HG03108 (cell line): ENCODE results near the gene BRCA2.

ENCODE experiments used
- ATAC-seq: cut with Tn5 transposase; IDR thresholded peaks from one replicate; pipeline ENCODE4 v1.9.1; 2021; ENCODE audit warnings: moderate library complexity; ENCODE audit not compliant: unreplicated experiment

Gene BRCA2, protein sequence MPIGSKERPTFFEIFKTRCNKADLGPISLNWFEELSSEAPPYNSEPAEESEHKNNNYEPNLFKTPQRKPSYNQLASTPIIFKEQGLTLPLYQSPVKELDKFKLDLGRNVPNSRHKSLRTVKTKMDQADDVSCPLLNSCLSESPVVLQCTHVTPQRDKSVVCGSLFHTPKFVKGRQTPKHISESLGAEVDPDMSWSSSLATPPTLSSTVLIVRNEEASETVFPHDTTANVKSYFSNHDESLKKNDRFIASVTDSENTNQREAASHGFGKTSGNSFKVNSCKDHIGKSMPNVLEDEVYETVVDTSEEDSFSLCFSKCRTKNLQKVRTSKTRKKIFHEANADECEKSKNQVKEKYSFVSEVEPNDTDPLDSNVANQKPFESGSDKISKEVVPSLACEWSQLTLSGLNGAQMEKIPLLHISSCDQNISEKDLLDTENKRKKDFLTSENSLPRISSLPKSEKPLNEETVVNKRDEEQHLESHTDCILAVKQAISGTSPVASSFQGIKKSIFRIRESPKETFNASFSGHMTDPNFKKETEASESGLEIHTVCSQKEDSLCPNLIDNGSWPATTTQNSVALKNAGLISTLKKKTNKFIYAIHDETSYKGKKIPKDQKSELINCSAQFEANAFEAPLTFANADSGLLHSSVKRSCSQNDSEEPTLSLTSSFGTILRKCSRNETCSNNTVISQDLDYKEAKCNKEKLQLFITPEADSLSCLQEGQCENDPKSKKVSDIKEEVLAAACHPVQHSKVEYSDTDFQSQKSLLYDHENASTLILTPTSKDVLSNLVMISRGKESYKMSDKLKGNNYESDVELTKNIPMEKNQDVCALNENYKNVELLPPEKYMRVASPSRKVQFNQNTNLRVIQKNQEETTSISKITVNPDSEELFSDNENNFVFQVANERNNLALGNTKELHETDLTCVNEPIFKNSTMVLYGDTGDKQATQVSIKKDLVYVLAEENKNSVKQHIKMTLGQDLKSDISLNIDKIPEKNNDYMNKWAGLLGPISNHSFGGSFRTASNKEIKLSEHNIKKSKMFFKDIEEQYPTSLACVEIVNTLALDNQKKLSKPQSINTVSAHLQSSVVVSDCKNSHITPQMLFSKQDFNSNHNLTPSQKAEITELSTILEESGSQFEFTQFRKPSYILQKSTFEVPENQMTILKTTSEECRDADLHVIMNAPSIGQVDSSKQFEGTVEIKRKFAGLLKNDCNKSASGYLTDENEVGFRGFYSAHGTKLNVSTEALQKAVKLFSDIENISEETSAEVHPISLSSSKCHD (N-terminal part only)

DNA sequence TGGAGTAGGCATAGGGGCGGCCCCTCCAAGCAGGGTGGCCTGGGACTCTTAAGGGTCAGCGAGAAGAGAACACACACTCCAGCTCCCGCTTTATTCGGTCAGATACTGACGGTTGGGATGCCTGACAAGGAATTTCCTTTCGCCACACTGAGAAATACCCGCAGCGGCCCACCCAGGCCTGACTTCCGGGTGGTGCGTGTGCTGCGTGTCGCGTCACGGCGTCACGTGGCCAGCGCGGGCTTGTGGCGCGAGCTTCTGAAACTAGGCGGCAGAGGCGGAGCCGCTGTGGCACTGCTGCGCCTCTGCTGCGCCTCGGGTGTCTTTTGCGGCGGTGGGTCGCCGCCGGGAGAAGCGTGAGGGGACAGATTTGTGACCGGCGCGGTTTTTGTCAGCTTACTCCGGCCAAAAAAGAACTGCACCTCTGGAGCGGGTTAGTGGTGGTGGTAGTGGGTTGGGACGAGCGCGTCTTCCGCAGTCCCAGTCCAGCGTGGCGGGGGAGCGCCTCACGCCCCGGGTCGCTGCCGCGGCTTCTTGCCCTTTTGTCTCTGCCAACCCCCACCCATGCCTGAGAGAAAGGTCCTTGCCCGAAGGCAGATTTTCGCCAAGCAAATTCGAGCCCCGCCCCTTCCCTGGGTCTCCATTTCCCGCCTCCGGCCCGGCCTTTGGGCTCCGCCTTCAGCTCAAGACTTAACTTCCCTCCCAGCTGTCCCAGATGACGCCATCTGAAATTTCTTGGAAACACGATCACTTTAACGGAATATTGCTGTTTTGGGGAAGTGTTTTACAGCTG, at the start of gene BRCA2, which contains the start of gene ZAR1L:
Gene BRCA2, plus strand, starts transcription at position 271 of the 790 bp plus-strand sequence. CDS start 953 bp downstream, outside the sequence.
Gene ZAR1L, minus strand, starts transcription at position 126 of the 790 bp plus-strand sequence. CDS start 3,438 bp downstream, outside the sequence.
- peak; percentile 90 for ATAC-seq

DNA sequence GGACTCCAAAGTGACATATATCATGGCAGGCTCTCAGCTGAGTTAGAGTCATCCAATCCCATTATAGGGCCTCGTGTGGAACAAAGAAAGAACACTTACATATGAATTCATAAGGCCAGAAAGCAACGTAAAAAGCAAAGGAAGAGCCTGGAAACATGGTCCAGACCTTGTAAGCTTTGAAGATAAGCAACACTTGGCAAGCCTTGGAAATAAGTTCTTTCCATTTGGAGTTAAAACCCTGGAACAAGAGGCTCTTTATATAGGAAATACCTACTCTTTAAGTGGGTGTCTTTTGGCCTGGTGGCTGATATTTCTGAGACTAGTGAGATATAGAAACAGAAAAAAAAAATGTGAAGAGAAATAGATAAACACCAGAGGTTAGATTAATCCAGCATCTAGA, 49.6 kb upstream of the BRCA2 start:
- no peak for ATAC-seq

DNA sequence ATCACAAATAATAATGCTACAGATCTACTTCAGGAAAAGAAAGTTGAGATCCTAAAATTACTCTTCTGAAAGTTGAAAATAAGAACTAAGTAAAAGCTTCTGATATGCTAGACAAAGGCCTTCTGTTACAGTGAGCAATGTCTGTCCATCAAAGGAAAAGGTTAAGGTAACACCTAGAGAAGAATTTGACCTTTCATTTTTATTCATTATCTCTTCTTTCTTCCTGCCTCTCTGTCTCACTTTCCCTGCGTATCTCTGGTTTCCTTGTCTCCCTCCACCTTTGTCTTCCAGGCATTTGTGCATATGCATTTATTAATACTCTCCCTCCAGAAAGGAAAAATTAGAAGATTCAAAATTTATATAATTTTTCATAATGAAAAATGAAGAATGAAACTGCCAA, 49.2 kb upstream of the BRCA2 start:
- ATAC-seq, result no peak

DNA sequence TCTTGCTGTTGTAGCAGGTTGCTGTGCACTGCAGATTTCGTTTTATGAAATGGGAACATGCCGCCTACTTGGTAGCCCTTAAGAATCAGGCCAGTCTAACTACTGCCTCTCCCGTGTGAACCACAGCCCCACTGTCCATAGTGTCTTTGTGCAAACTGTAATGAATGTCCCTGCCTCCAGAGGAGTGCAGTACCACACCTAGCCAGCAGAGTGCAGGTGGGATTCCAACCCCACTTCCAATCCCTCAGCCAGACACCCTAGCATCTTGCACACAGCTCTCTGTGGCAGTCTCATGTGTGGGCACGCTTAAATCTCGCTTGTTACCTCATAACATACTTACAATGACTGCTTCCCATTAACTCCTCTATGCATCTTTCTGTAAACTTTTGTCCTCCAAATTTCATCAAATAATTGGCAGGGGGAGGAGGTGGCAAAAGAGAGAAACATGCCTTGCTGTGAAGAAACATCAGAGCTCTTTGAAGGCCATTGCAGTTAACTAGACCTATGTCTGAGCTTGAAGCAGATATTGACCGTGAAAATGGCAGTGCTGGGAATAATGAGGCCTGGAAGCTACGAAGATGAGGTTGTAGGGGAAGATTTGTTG, 47.4 kb upstream of the BRCA2 start:
- ATAC-seq, result no peak

DNA sequence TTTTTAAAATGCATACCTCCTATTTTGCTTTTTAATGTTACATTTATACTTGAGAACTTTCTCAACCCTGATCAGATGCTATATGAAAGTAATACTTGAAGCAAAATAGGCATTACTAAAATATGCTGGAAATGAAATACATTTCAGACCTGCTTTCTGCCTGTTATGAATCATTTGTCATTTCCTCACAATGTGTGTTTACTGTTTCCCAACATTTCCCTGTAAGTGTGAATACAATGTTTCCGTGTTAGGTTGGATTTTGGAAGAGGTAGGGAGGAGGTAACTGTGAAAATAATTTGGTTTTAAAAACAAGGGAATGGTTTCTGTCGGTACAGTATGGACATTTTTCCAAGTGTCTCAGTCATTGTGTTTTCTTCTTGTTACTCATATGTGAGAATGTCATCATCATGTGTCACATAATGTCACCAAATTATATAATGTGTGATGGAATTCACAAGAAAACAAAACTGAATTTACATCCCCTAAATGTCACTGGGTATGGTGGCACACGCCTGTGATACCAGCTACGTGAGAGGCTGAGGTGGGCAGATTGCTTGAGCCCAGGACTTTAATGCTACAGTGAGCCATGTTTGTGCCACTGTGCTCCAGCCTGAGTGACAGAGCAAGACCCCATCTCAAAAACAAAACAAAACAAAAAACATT, 43.2 kb upstream of the BRCA2 start:
- no peak for ATAC-seq

DNA sequence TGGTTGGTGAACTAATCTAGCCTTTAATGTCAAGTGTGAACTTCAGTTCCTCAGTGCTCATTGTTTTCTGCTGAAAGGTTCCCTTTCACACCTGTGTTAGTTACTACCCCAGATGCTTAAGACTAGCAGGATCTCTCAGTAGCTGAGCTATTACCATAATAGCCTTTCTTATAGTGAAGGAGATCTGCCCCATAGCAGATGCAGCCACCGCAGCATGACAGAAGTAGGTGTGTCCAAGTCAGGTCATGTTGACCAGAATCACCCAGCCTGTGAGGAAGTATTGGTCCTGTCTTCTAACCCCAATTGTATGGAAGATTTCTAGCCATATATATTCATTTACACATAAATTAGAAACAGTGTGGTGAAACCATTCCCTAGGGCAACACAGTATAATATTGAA, 37.5 kb upstream of the BRCA2 start:
- no peak for ATAC-seq

DNA sequence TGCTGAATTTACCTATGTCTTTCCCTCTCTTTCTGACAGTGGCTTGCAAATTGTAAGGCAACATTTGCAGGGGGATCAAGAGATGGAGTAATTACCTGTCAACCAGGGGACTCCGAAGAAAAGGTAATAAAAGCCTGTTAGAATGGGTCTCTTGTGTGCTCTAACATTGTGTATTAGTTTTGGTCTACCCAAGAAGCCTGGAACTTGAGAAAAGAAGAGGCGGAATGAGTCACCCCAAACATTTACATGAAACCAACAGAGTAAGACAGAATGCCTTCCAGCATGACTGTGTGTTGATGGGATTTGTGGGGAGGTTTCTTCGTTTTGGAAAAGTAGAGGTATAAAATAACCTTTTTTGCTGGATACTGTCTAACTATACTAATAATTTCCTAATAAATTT, 36.9 kb upstream of the BRCA2 start:
- ATAC-seq, result no peak

DNA sequence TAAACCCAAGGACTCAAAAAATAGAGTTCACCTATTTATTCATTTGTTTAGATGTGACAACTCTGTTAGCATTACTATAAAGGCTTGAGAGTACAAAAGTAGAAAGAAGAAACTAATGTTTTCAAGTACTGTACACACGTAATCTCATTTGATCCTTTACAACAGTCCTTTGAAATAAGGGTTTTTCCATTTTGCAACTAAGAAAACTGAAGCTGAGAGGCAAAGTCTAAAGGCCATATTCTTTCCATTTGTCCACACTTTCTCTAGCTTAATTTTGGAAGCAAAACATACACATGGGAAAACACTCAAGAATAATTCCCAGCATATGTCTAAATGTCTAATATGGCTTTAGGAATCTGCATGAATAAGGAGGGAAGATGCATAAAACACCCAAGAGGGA, 34.2 kb upstream of the BRCA2 start:
- no peak for ATAC-seq

DNA sequence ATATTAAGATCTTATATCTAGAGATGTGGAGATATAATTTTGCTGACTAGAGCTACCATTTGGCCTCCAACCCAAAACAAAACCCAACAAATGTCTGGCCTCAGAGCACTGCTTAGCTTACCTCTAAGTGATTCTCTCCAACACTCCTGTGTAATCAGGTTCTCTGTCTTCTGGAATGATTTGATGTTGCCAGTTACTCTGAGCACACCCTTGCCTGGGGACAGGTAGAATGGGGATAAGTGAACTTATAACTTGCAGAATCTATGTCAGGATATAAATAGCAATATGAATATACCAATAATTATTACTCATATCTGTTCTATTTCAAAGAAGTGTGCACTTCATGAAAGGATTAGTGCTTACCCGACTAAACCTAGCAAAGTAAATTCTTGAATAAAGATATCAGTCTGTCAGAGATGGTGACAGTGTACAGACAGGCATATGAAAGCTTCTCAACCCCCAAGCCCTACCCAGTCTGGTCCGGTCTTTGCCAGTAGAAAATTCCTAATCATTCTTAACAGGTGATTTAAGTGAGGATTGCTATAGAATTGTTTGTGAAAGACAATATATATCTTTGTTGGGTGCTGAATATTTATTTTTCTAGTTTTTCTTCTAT, 33.1 kb upstream of the BRCA2 start:
- ATAC-seq, result no peak

DNA sequence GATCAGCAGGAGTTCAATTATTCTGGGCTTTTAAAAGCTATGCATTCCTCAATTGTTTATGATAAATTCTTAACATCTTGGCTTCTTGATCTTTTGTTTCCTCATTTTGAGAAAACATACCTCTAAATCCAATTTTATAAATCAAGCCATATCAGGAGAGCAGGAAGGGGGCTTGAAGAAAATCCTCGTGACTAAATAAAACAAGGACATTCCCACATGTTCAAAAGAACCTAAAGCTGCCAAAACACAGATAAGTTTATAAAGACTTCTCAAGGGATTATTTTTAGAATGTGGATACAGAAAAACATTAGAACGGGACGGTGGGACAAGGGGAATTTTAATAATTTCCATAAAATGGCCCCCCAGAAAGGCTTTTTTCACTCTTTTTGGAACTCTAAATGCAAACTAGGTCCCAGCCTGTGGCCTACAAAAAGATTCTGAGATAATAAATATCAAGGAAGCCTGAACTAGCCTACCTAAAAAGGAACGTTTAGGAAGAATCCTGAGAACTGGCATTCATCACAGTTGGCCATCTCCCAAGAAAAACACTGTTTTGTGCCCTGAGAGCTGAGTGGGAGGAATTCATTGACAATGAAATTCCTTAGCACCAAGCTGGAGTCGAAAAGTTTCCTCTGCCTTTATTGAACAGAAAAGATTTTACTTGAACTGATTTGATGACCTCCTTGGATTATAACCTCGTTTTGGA, 30.2 kb upstream of the BRCA2 start:
- ATAC-seq, result no peak

DNA sequence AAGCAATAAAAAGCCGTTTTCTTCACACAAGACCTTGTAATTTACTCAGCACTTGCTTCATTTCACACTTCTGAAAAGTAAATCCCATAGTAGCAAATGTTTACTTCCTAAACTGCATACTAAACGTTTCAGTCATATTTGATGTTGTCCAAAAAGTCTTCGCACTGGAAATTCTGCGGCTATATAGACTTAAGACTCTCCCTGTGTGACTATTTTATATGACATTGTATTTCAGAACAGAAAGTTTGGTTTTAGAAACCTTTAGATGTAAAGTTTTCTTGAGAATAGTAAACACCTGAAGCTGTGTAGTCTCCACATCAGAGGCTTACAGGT, 29.7 kb upstream of the BRCA2 start:
- ATAC-seq, result no peak

DNA sequence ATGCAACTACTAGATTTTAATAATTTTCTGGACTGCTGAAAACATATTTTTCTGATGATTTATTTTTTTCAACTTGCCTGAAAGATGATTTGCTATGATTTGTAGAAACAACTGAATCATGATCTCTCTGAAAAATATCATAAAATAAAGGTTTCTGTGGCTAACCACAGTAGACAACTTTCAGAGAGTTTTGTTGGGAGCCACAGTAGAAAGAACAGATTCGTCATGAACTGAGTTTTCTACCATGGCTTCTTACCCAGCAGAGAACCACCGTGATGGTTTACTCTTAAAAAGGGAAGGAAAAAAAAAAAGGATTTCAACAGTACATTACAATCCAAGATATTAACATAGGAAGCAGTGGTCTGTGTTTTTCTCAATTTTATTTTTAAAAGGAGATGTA, 18.1 kb upstream of the BRCA2 start:
- no peak for ATAC-seq

DNA sequence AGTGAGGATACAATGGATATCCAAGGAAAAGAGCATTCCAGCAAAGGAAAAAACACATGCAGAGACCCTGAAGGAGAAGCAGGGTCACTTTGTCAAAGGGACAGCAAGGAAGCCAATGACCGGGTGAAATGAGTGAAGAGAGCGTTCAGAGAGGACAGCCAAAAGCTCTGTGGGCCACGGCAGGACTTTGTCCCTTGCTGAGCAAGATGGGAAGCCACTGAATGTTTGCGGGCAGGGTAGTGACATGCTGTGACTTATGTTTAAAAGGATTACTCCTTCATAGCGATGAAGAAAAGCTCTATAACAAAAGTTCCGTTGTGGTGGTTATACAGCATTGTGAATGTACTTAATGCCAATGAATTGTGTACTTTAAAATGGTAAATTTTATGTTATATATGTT, 16.6 kb upstream of the BRCA2 start:
- no peak for ATAC-seq

DNA sequence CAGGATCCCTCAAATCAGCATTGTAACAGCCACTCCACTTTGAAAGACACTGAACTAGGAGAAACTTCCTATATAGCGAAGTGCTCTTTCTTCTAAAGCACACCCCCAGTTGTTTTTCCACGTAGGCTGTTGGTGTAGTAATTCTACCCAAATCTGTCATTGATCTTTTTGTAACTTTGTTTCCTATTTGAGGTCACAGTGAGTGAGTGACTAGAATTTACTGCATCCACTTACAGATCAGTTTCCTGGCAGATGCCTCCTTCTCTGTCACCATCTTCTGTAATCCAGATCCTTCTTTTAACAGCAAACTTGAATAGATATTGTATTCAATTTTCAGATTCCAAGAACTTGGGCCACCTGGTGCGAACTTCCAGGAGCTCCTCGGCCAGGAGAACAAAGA, 15.4 kb upstream of the BRCA2 start:
- no peak for ATAC-seq

DNA sequence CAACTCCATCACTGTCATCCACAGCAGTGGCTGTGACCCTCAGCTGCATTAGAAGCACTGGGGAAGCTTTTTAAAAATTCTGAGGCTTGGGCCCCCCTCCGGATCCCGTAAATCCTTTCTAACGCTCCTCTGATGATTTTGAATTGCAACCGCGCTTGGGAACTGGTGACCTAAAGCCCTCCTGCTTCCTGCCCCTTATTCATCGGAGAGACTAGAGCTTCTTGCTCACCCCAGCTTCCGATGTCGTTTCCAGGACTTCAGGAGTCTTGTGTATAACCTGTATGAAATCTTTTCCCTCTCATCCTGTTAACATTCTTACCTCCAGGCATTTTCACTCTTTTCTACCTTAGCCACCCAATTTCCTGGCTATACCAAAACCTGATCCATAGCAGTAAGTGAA, 14.9 kb upstream of the BRCA2 start:
- ATAC-seq, result no peak

DNA sequence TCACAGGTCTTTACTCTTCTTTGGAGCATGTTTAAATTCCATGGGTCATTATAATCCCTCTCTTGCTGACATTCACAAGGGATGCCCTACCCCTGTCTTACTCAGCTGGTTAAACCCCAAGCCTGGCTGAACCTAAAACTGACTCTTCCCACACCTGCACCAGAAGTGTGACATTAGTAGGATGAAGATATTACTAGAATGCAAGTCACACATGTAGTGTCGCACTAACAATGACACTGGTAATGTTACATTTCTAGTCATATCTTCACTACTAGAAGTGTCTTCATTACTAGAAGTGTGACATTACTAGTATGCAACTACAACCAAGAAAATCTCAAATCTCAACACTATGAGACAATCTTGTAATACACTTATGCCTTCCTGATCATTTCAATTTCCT, 14.4 kb upstream of the BRCA2 start:
- ATAC-seq, result no peak

DNA sequence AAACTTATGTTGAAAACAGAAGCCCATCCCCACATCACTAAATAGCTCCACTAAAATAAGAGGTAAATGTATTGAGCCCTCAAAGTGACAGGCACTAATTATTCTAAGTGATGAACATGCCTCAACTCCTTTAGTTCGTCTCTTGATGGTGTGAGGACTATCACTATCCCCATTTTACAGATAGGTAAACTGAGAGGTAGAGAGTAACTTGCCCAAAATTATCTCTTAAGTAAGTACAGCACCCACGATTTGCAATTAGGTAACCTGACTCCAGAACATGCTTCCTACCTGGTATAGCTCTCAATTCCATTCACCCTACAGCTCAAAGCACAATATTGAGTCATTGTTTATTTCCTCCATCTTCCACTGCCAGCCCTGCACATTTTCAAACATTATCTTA, 12.8 kb upstream of the BRCA2 start:
- ATAC-seq, result no peak

DNA sequence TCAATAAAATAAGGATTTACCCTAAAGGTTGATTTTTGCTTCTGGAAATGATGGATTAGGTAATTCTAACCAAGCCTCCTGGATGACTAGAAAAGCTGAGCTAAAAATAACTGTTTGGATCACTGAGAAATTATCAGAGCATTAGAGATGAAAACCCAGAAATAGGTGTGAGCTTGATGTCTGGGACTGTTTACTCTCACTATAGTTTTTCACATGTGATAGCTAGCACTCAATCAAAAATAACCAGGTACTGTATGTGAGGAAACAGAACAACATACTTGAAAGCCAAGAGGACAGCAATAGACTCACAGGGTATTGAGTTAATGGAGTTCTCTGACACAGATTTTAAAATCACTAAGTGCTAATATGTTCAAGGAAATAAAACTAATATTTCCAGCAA, 9.7 kb upstream of the BRCA2 start:
- no peak for ATAC-seq
